Adrenal gland (tissue), 12 donors: ENCODE measurements around the gene CUX1. TPM values are rescaled to one million over a fixed set of nuclear protein-coding genes. Genes with fewer than 3 reads are reported as not detected.
"Not testable (repeated sequence)": the region's sequence is repeated elsewhere in the genome, so short reads cannot be mapped to it uniquely, and the experiment has no call there.

Experiments
- DNase-seq, 7 donors: peaks; one replicate each; pipeline ENCODE4 v3.0.0-alpha.2; 2019 to 2020
- H3K27ac ChIP-seq, 5 donors: fragments of 200-600 bp; sonication (generic) in 4 of 5; 1 replicate in 3 of 5; 2 replicates in 2 of 5; pipeline versions ENCODE4 v1.5.1 to v1.8.0; 2016 to 2020; ENCODE audit warnings: mild to moderate bottlenecking in 1 of 5
- H3K27me3 ChIP-seq: fragments of 200-600 bp; 2 replicates; pipeline ENCODE4 v1.8.0; 2021
- H3K36me3 ChIP-seq, 2 donors: fragments of 200-600 bp; replicated peaks in 1 of 2; 1 replicate in 1 of 2; 2 replicates in 1 of 2; pipeline versions ENCODE4 v1.5.1 to v1.8.0; 2018 to 2022
- H3K4me1 ChIP-seq, 2 donors: fragments of 200-600 bp; replicated peaks in 1 of 2; 1 replicate in 1 of 2; 2 replicates in 1 of 2; pipeline versions ENCODE4 v1.5.1 to v1.8.0; 2018 to 2021
- H3K4me3 ChIP-seq, 4 donors: fragments of 200-600 bp; sonication (generic) in 3 of 4; one replicate each; pipeline ENCODE4 v1.5.1; 2016 to 2018
- H3K9me3 ChIP-seq, 3 donors: fragments of 200-600 bp; sonication (generic) in 1 of 3; replicated peaks in 1 of 3; 1 replicate in 2 of 3; 2 replicates in 1 of 3; pipeline versions ENCODE4 v1.5.1 to v1.8.0; 2016 to 2021
- CTCF ChIP-seq, 6 experiments: fragments of 450-650 bp in 4 of 6; fragments of 200-600 bp in 2 of 6; sonication (generic) in 1 of 6; IDR thresholded peaks; 1 replicate in 5 of 6; 2 replicates in 1 of 6; pipeline versions ENCODE4 v1.5.1 to v1.8.0; 2016 to 2021; ENCODE audit warnings: antibody characterized with exemption in 6 of 6, mild to moderate bottlenecking in 2 of 6, moderate library complexity in 1 of 6
- POLR2A ChIP-seq, 2 donors: fragments of 450-650 bp; IDR thresholded peaks; one replicate each; pipeline ENCODE4 v1.6.1; 2017; ENCODE audit warnings: antibody characterized with exemption in 2 of 2, mild to moderate bottlenecking in 2 of 2, moderate library complexity in 1 of 2
- WGBS, 4 donors: extraction: QIAGEN DNeasy Blood & Tissue Kit in 2 of 4; methylation state at CpG; one replicate each; pipeline versions ENCODE4 v1.1.5 to v1.1.7; 2013 to 2017; 5-methylcytosine and 5-hydroxymethylcytosine counted together
- intact Hi-C, 2 donors: fragments of 100-400 bp; cut with DNase I; formaldehyde crosslinking; loops; one replicate each; pipeline versions ENCODE4 v1.14.1 to v1.15.0; 2022 to 2023
- polyA plus RNA-seq, 3 donors: library from polyadenylated mRNA; stranded (reverse); fragments of 200-250 nt in 2 of 3; fragments of 350-450 nt in 1 of 3; fragmentation: Illumina TruSeq in 1 of 3; extraction: RNeasy Lipid Tissue Mini Kit (QIAGEN cat#74804) in 1 of 3; gene quantifications; one replicate each; pipeline ENCODE4 v1.2.3, GENCODE V29; 2013 to 2014
- total RNA-seq, 9 donors: library from RNA; depleted of rRNA in 4 of 9; stranded (reverse); fragments of >200 nt in 4 of 9; fragments of 120-200 nt in 1 of 9; fragmentation: NEBNext Ultra II Directional in 1 of 9; extraction: Animal tissue kit (Norgen Biotek cat#: 25700) in 1 of 9; gene quantifications; one replicate each; pipeline versions ENCODE4 v1.1.0 to v1.2.4, GENCODE V29; 2013 to 2023
- donor health status: healthy with polysubstance abuse.
- donor health status: Bipolar disorder and iron deficiency.
- donor health status: DM: yes; HTN: yes; CAD: no.
- donor health status: DM: no; HTN: no; CAD: no.
- donor health status: DM: no; HTN: no; CAD: no.
- donor health status: DM: yes; HTN: yes; CAD: no.

The CUX1 gene
- total and polyA plus RNA-seq, 12 donors = 17.2 to 72.6 (median 58.3) TPM

GRCh38 chr7:102047167-102047566 lies 229.7 kb downstream of the CUX1 start:
- peaks cover 0 to 20% of the 10 kb centered on the region in 2 donors for H3K4me1 ChIP-seq
- intact Hi-C loops = no loop called here
- 100% methylated on average over 1 of the region's 1 CpG for WGBS, 4 donors
- DNase-seq = no peak
- no peaks in the 10 kb centered on the region for H3K36me3 ChIP-seq
- H3K9me3 ChIP-seq = no peaks in the 10 kb centered on the region
- no peak overlapping the region for H3K4me3 ChIP-seq
- H3K27me3 ChIP-seq = no peaks in the 10 kb centered on the region
- TF ChIP-seq POLR2A (IDR thresholded peaks at IDR 0.05) = no peak
- TF ChIP-seq CTCF (IDR thresholded peaks at IDR 0.05) = no peak
- H3K27ac ChIP-seq = no peak overlapping the region

GRCh38 chr7:102049765-102050164 lies 232.3 kb downstream of the CUX1 start:
- intact Hi-C loops = no loop called here
- WGBS, 4 donors = 93 to 97% (median 95%) methylated on average over 4 to 8 of the region's 8 CpGs
- H3K27me3 ChIP-seq = no peaks in the 10 kb centered on the region
- no peaks in the 10 kb centered on the region for H3K9me3 ChIP-seq
- TF ChIP-seq CTCF (IDR thresholded peaks at IDR 0.05) (no peak), POLR2A (IDR thresholded peaks at IDR 0.05) (no peak)
- no peak overlapping the region for H3K4me3 ChIP-seq
- H3K4me1 ChIP-seq = peaks cover 0 to 12% of the 10 kb centered on the region in 2 donors
- DNase-seq = no peak
- no peaks in the 10 kb centered on the region for H3K36me3 ChIP-seq
- H3K27ac ChIP-seq = no peak overlapping the region

- no peaks in the 10 kb centered on the region for H3K9me3 ChIP-seq
- H3K4me3 ChIP-seq = no peak overlapping the region
- no peaks in the 10 kb centered on the region for H3K36me3 ChIP-seq
- intact Hi-C loops = no loop called here
- peaks cover 0 to under 1% of the 10 kb centered on the region in 2 donors for H3K4me1 ChIP-seq
- 89 to 90% (median 90%) methylated on average over 13 of the region's 13 CpGs for WGBS, 4 donors
- no peak for DNase-seq
- H3K27ac ChIP-seq = no peak overlapping the region
- H3K27me3 ChIP-seq = no peaks in the 10 kb centered on the region
- TF ChIP-seq CTCF (IDR thresholded peaks at IDR 0.05) (no peak), POLR2A (IDR thresholded peaks at IDR 0.05) (no peak)
Measured at GRCh38 chr7:102050864-102051460, 233.5 kb downstream of the CUX1 start.

DNA sequence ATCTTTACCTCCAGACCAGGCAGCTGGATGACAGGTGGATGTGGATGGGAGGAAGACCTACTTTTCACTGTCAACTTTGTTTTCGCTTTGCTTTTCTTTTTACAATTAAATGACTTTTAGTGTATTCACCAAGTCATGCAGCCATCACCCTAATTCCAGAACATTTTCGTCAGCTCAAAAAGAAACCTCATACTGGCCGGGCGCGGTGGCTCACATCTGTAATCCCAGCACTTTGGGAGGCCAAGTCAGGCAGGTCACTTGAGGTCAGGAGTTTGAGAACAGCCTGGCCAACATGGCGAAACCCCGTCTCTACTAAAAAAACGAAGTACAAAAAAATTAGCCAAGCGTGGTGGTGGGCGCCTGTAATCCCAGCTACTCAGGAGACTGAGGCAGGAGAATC lies 234.3 kb downstream of the CUX1 start:
- H3K9me3 ChIP-seq, DNase-seq, H3K4me1 ChIP-seq, H3K36me3 ChIP-seq, intact Hi-C loops, H3K4me3 ChIP-seq, H3K27ac ChIP-seq, H3K27me3 ChIP-seq: not testable (repeated sequence)
- 88 to 98% (median 94%) methylated on average over 10 of the region's 10 CpGs for WGBS, 4 donors

DNA sequence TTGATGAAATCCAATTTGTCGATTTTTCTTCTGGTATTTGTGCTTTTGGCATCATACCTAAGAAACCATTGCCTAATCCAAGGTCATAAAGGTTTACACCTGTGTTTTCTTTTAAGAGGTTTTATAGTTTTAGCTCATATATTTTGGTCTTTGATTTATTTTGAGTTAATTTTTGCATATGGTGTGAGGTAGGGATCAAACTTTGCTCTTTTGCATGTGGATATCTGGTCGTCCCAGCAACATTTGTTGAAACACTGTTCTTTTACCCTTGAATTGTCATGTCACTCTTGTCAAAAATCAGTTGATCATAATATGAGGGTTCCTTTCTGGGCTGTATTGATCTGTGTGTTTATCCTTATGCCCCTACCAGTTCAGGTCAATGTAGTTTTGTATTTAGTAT lies 236.7 kb downstream of the CUX1 start:
- 96 to 99% (median 98%) methylated on average over 2 of the region's 2 CpGs for WGBS, 4 donors
- H3K4me3 ChIP-seq = no peak overlapping the region
- H3K27ac ChIP-seq = no peak overlapping the region
- TF ChIP-seq CTCF (IDR thresholded peaks at IDR 0.05) (no peak), POLR2A (IDR thresholded peaks at IDR 0.05) (no peak)
- intact Hi-C loops = no loop called here
- H3K27me3 ChIP-seq = no peaks in the 10 kb centered on the region
- DNase-seq = no peak
- H3K9me3 ChIP-seq = no peaks in the 10 kb centered on the region
- H3K4me1 ChIP-seq = no peaks in the 10 kb centered on the region
- no peaks in the 10 kb centered on the region for H3K36me3 ChIP-seq
